Stimulated activated CD8-positive, alpha-beta memory T cell treated with anti-CD3 and anti-CD28 coated beads, Interleukin-4, amount 100 ng/mL, for 4 hours (primary cell): ENCODE measurements around the gene CAPN2.

Experiments used
- DNase-seq, 2 donors: peaks; one replicate each; pipeline ENCODE4 v3.0.0-alpha.2; 2020; ENCODE audit warnings: low read depth in 2 of 2, low spot score in 1 of 2

Gene CAPN2

DNA sequence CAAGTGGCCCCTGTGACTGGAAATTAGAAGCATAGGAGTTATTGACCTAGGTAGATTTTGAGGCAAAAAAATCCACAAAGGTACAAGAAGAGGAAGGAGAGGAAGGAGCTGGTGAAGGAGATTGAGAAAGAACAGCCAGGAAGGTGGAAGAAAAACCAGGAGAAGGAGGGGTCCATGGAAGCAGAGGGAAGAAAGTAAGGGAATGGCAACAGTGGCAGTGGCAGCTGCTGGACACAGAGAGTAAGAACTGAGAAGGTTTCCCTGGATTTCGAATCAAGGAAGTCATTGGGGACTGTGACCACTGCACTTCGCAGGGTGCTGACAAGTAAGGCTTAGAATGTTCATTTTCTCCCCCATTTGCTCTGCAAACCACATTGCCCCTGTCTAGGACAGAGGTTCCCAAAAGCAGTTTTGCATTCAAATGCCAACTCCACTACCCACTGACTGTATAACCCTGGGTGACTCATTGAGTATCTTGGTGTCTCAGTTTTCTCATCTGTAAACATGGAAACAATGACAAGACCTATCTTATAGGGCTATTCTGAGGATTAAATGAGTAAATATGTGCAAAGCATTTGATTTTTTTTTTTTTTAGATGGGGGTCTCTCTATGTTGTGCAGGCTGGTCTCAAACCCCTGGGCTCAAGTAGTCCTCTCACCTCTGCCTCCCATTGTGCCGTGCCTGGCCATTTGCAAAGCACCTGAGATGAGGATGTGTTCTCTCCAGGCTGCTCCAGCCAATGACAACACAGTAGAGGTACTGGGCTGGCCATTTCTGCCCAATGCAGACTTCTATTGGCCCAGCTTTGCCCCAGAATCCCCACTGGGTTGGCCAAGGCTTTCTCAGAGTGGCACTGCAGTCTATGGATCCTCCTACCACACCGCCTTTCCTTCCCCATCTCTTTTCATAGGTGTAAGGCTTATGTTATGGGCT is 9.3 kb upstream of the CAPN2 start:
- DNase-seq: no peak

GRCh38 chr1:223703668-223704013 is 8.7 kb upstream of the CAPN2 start:
- no peak for DNase-seq

DNA sequence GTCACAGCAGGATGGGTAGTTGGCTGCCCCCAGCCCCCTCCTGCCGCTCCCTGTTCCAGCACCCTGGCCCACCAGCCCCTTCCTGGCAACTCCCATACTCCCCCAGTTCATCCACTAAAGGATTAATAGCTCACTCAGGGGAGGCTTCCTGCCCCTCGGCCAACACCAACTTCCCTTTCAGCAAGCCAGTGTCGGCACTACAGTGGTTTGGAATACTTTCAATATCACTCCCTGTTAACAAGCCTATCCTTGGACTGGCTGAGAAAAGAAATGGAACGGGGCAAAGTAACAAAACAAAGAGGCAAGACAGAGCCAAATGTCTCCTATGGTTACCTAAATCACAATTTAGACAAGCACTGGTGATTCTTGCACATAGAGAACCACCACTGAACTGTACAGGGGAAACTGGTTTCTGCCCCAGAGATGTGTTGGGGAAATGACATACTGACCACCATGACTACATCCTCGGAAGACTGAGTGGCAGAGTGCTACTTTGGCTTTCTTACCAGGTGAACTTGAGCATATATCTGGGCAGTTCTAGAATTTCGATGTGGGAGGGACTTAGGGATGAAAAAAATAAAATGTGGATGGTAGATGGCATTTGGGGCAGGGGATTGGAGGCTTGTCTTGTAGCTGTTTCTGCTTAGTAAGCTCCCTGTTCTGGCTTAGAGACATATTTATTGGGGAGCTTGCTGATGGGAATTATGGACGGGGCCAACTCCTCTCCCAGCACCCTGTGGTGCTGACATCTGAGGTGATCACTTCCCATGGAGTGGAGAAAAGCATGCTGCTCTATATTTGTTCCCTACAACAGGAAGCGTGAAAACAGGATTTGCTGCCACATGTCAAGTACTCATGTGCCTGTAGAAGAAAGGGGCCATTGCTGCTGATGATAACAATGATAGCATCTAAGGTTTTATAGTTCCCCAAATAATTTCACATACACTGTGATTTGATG is 7.1 kb upstream of the CAPN2 start:
- no peak for DNase-seq

- DNase-seq: no peak
Measured at GRCh38 chr1:223706077-223706973, 6.0 kb upstream of the CAPN2 start.

DNA sequence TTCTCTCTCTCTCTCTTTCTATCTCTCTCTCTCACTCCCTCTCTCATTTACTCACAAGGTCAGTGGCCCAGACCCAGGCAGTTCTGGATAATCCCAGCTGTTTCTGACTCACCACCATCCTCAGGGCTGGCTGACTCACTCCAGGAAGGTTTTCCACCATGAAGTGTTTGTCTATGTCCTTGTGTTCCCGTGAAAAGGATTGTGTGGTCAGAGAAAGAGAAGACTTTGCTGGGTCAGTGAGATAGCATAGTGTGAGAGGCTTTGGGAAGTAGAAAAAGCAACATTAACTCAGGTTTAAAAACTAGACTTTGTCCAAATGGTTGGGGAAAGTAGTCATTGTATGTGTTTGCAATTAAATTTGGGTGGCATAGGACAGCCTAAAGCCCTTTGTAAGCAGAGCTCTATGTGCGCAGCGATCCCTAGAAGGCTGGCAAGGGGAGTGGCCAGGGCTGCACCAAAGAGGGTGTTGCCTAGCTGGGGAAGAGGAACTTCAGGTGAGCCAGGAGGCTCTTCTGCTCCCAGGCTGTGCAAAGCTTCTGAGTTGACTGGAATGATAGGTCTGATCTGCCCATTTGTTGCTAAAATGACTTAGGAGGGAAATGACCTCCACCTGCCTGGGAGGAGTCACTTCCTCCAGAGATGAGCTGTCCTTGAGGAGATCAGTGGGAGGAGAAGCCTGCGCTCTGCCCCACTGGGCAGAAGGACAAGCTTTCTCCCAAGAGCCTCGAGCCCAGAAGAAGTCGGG is 4.9 kb upstream of the CAPN2 start:
- no peak for DNase-seq

GRCh38 chr1:223708001-223708359 is 4.4 kb upstream of the CAPN2 start:
- DNase-seq: no peak

DNA sequence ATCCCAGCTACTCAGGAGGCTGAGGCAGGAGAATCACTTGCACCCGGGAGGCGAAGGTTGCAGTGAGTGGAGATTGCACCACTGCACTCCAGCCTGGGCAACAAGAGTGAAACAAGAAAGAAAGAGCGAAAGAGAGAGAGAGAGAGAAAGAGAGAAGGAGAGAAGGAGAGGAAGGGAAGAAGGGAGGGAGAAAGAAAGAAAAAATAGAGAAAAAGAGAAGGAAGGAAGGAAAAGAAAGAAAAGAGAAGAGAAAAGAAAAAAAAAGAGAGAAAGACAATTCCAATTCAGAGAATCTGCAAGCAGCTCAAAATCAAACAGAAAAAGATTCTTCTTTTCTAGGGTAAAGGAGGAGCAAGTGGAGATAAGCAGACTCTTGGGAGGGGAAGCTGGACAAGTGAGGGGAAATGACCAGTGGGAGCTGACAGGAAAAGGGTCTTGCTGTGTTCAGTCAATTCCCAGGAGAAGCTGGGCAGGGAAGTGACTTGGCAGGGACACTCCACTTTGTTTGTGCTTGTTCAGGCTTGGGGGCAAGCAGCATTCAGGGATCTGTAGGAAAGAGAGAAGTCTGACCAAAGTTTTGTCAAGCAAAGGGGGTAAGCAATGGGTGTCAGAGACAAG is 3.6 kb upstream of the CAPN2 start:
- no peak for DNase-seq

GRCh38 chr1:223709598-223709997 is 2.7 kb upstream of the CAPN2 start:
- DNase-seq: no peak

- DNase-seq: no peak
Measured at GRCh38 chr1:223710179-223711133, 1.9 kb upstream of the CAPN2 start.

DNA sequence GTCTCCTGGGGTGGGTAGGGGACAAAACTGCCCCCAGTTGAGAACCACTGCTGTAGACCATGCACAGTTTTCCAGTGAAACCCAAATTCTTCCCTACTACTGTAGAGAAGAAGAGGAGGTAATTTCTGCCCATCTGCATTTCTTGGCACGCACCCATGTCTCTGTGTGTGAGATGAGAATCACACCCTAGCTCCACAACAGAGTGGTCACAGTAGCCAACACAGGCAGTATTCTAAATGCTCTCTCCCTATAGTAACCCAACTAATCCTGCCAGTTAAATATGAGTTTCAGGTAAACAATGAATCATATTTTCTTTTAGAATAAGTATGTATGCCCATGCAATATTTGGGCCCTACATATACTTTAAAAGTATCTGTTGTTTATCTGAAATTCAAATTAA is 1.2 kb upstream of the CAPN2 start:
- no peak for DNase-seq

DNA sequence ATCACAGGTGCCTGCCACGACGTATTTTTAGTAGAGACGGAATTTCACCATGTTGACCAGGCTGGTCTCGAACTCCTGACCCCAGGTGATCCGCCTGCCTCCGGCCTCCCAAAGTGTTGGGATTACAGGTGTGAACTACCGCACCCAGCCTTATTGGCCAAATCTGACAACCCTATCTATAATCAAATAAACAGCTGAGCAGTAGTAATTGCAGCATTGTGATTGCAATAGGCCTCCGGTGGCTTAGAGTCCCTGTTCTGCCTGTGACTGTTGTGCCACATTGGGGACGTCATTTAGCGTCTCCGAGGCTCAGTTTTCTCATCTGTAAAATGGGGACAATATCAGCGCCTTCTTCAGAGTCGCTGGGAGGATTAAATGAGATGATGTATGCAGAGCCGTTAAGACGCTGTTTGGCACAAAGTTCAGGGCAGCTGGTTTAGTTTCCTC is 569 bp upstream of the CAPN2 start:
- no peak for DNase-seq

DNA sequence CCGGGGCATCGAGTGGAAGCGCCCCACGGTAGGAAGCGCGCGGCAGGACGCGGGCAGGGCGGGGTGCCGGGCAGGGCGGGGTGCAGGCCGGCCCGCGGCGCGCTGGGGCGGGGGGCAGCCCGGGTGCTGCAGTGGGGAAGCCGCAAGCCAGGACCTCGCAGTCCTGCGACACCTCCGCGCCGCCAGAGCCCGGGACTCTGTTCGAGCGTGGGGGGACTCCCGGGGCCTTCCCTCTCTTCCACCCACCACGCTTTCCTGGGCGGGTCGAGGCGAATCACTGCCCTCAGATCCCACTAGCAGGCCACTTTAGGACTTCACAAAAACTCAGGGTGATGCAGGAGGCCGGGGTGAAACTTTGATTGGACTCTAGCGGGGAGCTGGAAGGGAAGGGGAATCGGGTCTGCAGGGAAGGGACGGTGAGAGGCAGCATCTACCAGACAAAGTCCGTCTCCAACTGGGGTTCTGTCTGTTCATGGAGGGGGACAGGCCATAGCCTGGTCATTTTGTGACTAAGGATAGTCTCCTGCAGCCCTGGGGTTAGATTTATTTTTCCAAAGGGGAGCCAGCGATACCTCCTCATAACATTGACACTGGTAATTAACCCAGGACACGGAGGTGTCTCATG is 623 bp downstream of the CAPN2 start:
- no peak for DNase-seq

- no peak for DNase-seq
Measured at GRCh38 chr1:223713546-223714420, 1.4 kb downstream of the CAPN2 start.

GRCh38 chr1:223714421-223714724 is 2.0 kb downstream of the CAPN2 start:
- no peak for DNase-seq

DNA sequence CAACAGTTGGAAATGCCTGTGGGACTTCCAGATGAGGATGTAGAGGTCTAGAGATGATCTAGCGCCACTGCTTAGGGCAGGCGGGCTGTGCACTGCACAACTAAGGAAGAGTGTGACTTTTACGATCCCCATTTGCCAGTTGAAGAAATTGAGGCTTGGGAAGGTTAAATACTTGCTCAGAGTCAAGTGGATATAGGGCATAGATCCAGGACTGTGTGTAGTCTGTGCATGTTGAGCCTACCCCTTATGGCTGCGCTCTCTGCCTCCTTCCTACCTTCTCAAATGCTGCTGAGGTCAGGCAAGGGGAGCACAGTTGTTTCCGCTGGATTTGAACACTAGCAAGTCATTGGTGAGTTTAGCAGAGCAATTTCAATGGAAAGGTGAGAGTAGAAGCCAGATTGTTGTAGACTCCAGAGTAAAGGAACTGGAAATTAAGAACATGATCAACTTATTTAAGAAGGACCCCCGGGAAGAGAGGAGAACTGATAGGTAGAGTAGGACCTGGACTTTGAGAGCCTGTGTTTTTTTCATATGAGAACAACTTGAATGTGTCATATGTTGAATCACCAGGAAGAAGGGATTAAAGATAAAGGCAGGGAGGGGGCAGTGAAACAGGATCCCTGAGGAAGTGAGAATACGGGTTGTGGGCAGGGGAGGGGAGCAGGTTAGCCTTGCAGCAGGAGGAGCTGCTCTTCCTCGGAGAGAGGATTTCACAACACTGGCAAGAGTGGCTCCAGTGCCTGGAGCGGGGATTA is 2.7 kb downstream of the CAPN2 start:
- no peak for DNase-seq

GRCh38 chr1:223715604-223716172 is 3.3 kb downstream of the CAPN2 start:
- no peak for DNase-seq
